ENCODE measurements around the gene GTF2B.
"Not testable (repeated sequence)": the region's sequence is repeated elsewhere in the genome, so short reads cannot be mapped to it uniquely, and the experiment has no call there.

Gene GTF2B

DNA sequence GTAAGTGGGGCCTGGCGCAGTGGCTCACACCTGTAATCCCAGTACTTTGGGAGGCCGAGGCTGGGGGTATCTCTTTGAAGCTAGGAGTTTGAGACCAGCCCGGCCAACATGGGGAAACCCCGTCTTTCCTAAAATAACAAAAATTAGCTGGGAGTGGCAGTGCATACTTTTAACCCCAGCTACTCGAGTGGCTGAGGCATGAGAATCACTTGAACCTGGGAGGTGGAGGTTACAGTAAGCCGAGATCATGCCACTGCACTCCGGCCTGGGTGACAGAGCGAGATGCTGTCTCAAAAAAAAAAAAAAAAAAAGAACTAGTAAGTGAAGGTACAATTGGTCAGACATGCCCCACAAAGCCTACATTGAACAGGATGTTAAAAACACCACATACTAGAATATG lies 10.7 kb downstream of the GTF2B start:
- DNase-seq, result not testable (repeated sequence)

DNA sequence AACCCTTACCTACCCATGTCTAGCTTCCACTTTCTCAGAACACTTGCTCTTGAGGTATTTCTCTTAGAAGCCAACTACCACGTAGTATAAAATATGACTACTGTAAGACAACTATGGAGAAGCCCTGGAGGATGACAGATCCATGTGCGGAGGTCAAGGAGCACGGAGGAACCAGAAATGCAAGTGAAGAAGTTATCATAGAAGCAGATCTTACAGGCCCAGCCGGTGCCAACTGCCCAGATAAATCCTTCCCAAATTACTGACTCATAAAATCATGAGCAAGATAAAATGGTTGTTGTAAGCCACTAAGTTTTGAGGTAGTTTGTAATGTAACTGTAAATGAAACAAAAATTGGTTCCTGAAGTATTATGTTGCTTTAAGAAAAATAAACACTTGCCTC lies 12.6 kb downstream of the GTF2B start:
- no peak for DNase-seq

DNA sequence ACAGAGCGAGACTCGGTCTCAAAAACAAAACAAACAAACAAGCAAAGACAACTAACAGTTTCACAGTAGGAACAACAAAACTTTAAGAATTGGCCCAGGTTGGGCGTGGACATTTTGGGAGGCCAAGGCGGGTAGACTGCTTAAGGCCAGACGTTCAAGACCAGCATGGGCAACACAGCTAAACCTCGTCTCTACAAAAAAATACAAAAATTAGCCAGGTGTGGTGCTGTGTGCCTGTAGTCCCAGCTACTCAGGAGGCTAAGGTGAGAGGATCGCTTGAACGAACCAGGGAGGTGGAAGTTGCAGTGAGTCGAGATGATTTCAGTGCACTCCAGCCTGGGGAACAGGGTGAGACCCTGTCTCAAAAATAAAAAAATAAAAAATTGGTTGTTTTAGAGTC lies 13.5 kb downstream of the GTF2B start:
- DNase-seq, result no peak

DNA sequence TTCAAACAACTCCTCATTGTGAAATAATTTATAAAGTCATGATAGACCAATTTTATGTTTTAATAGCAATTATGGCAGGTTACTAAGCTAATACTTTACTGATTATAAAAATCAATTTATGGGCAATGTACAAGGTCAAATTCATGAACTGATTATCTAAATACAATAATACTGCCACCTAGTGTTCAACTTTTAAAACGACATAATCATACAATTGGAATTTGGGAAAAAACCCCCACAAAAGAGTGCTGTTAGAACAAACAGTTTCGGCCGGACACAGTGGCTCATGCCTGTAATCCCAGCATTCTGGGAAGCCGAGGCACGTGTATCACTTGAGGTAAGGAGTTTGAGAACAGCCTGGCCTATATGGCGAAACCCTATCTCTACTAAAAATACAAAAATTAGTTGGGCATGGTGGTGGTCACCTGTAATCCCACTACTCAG lies 14.0 kb downstream of the GTF2B start:
- no peak for DNase-seq

DNA sequence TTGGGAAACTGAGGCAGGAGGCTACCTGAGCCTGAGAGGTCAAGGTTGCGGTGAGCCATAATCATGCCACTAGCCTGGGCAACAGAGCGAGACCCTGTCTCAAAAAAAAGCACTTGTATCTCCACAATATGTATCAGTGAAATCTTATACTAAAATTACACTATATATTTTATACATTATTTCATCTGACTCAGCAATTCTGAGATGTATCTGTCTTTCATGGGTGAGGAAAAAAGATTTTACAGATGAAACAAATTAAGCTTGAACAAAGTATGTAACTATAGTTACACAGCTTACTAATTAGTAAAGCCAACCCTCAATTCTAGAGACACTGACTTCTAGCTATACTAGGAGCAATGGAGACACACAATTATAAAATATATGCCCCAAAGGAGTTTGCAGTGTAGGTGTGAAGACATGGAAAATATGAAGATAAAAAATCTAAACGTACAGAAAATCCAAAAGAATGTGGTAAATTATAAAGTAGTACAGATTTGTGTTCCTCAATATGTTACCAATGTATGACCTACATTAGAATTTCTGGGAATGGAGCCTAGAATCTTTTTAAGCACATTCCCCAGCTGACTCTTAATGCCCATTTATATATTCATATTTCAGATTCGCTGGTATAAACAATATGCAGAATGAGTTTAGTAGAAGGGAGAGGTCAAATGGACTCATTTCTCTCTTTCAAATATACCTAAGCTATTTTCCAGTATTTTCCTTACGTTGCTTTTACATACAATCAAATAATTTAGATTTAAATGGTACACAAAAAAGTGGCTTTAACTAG lies 14.6 kb downstream of the GTF2B start:
- no peak for DNase-seq

DNA sequence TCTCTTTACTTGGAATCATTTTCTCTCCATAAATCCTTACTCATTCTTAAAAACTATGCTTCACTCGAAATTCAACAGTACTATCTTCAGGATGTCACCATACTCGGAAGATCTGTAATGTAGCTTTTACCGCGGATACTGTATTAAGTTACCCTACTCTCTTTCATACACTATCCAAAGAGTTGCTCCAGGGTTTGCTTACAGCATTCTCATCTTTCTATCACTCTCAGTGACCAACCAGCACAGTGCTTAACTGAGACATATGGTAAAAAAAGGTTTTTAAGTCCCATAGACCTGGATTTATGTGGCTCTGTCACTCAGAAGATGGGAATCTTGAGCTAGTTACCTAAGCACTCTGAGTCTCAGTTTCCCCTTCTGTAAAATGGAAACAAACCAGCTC lies 15.8 kb downstream of the GTF2B start:
- no peak for DNase-seq

DNA sequence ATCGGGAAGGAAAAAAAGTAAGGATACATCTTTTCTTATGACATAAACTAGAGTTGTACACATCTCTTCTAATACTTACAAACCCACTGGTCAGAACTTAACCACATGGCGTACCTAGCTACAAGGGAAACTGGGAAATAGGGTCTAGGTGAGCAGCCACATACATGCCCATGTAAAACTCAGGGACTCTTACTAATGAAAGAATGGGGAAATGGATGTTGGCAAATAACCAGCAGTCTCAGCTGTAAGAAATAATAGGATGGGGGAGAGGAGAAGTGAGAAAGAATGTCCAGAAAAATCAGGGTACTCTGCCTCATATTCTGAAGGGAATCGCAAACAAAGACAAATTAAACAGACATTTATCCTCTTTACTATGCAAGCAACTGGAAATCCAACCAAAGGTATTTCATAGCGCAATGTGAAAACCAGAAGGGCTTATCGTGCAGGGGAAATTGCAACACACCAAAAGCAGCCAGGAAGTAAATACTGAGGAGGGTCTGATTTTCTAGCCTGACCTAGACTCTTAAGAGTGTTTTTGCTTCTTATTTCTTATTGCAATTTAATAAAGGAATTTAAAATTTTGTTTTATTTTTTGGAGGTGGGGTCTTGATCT lies 17.5 kb downstream of the GTF2B start:
- no peak for DNase-seq

DNA sequence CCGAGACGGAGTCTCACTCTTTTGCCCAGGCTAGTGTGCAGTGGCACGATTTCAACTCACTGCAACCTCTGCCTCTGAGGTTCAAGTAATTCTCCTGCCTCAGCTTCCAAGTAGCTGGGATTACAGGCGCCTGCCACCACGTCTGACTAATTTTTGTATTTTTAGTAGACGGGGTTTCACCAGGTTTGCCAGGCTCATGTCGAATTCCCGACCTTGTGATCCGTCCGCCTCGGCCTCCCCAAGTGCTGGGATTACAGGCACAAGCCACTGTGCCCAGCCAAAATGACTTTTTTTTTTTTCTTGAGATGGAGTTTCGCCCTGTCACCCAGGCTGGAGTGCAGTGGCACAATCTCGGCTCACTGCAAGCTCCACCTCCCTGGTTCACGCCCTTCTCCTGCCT lies 21.7 kb downstream of the GTF2B start:
- not testable (repeated sequence) for DNase-seq

DNA sequence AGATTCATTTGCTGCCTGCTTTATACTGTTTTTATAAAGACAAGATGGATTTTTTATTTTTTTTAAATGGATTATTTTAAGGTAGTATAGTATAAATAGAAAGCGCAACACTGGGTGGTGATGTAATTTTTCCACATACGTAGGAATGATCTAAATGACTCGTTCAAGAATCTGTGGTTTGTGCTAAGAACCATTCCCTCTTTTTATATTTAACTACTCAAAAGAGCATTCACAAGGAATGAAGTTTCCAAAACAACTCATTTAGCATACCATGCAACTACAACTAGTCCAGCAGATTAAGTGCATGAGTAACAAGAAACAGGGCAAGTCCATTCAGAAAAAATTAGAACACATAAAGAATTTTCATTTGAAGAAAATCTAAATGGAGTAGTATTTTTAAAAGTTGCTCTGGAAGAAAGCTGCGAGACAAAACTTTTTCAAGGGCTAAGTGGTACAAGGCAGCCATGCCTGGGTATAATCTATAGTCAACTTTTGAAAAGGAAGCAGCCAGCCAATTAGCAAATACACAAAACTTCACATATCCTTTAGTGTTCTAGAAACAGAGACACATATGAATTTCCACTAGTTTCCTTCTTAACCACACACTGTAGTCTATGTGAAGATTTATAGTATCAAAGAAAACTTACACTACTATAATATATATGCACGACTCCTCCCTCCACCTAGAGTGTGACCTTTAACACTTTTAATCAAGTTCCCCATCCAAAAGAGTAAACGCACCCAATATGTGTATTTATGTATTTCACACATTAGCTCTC lies 23.4 kb downstream of the GTF2B start:
- DNase-seq, result no peak

DNA sequence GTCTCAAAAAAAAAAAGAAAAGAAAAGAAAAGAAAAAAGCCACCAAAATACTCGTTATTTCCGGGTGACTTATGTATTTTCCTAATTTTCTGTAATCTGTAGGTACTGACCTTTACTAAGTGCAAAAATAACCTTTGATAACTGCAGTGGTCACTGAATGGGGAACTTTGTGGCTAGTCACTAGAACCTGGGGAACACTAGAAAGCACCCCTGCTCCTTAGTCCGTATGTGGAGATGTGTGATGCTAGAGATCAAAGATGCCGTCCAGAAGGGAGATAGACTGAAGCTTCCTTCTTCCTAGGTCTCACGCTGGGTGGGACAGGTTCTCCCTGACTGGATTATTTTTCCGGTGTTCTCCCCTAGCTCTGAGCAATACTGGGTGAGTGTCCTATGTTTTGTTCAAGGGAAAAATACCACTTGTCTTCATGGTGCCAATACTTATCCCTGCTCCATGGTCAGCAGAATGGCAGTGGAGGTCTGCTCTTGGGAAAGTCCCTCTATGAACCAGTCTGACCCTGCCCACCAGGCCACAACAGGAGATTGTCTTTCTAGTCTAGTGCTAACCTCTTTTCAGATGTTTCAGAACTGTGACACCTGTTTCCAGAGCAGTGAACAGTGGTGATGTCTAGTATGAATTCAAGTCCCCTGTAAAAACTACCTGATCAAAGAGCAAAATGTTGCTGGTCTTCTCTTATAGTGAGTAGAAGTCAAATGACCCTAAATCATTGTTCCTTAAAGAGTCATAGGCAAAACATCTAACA lies 39.9 kb downstream of the GTF2B start:
- no peak for DNase-seq

DNA sequence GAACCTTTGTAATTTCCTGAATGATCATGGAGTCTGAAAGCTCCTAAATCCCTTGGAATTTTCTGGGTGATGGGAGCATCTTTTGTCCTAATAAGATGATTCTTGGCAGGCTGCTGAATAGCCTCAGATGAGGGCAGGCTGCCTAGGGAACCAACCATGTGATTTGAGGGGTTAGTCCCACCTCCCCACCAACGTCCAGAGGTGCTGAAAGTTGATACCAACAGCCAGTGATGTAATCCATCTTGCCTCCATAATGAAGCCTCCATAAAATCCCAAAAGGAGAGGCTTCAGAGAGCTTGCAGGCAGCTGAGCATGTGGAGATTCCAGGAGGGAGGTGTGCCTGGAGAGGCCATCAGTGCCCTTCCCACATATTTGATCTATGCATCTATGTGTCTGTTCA lies 43.7 kb downstream of the GTF2B start:
- no peak for DNase-seq

DNA sequence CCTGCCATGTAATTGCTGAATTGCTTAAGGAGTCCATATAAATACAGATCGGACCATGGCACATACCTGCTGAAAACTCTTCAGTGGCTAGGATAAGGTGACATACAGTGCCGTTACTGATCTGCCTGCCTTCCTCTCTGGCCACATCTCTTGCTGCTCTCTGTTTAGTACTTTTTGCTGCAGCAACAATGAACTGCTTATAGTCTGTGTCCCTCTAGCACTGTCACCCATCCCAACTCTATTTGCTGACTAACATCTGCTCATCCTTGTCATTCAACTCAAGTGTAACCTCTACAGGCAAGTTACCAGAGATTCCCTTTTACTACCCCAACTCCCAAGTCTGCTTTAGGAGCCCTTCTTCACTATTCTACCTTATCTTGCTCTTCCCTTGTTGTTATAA lies 65.6 kb downstream of the GTF2B start:
- DNase-seq, result no peak

DNA sequence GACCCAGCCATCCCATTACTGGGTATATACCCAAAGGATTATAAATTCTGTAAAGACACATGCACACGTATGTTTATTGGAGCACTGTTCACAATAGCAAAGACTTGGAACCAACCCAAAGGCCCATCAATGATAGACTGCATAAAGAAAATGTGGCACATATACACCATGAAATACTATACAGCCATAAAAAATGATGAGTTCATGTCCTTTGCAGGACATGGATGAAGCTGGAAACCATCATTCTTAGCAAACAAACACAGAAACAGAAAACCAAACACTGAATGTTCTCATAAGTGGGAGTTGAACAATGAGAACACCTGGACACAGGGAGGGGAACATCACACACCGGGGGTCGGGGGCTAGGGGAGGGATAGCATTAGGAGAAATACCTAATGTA lies 71.7 kb downstream of the GTF2B start:
- not testable (repeated sequence) for DNase-seq

DNA sequence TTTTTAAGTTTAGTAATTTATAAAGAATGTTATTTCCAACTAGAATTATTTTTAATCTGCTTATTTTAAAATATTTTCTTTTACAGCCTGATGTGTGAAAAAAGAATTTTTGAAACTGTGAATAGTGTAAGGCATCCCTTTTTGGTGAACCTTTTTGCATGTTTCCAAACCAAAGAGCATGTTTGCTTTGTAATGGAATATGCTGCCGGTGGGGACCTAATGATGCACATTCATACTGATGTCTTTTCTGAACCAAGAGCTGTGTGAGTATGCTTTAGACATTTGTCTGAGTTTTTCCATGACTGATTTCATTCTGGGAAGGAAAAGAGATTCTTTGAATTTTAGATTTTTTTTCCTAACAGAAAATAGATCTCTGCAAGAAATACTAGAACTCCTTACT lies 77.9 kb downstream of the GTF2B start:
- no peak for DNase-seq

DNA sequence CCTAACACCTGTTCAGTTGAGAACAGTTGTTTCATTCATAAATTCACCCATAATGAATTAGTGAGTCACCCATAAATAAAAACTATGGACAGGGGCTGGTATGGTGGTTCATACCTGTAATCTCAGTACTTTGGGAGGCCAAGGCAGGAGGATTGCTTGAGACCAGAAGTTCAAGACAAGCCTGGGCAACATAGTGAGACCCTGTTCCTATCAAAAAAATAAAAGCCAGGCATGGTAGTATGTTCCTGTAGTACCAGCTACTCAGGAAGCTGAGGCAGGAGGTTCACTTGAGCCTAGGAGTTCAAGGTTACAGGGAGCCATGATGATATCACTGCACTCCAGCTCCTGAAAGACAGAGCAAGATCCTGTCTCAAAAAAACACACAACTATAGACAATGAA lies 79.0 kb downstream of the GTF2B start:
- DNase-seq, result no peak

DNA sequence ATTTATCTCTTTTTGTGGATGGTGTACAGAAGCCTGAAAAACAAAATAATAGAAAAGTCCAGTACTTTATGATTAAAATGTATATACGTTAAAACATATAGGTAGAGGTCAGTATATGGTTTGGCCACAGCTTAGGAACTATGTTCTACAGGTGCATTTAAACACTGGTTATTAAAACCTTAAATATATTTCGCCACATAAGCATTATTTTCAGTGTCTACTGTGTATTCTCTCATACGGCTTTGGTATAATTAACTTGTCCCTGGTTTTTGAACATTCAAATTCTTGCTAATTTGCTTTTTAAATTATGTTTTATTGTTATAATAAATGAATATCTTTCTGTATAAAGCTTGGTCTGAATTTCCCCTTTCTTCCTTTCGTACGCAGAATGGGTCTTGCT lies 87.9 kb downstream of the GTF2B start:
- no peak for DNase-seq

DNA sequence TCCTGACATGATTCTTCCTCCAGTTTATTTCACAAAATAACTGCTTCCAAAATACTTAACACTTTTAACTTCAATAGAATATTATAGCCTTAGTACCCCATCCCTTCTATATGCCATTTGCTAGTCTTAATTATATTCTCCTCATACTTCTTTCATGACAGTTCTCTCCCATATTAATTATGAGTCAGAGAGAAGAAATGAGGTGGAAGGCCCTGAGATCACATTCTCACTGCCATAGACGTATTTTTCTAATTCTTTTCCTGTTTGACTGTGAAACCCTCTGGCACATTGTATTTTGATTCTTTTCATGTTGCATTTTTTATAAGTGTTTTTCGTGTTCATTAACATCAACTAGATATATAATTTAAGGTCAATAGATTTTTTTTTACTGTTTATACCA lies 88.4 kb downstream of the GTF2B start:
- no peak for DNase-seq

Measured in activated CD4-positive, alpha-beta T cell treated with anti-CD3 and anti-CD28 coated beads for 1 hour (primary cell).